ENCODE data around the gene CMTR1. TPM values are rescaled to one million over a fixed set of nuclear protein-coding genes. Genes with fewer than 3 reads are reported as not detected.

CMTR1 gene
- total RNA-seq, 1 experiment from 2014 or later, result 28.7 TPM

DNA sequence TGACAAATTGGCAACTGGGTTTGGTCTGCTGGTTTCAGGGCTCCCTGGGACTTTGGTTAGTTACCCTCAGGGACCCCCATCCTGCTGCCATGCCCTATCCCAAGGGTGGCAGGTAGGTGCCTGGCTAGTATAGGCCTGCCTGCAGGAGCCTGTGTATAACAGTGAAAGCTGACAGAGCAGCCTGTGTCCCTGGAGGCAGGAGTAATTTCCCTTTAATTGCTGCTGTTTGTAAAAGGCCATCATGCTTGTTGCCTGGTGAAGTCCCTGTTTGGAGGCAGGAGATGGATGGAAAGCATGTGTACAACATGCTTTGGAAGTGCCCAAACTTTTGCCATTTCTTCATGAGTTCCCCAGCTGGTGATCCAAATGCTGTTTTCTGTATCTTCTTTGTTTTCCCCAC is 30.1 kb downstream of the CMTR1 start:
- no peak for ATAC-seq
- no peak overlapping the region for H3K27ac ChIP-seq (ENCODE audit: low read depth, low read length)
- no peaks in the 10 kb centered on the region for H3K4me1 ChIP-seq (ENCODE audit: control insufficient read depth in 1 of 2, insufficient read depth in 2 of 2, low read length in 2 of 2)
- intact Hi-C loops (cut with micrococcal nuclease), result no loop called here
- CTCF ChIA-PET, result no interaction called here
- H3K27me3 ChIP-seq (ENCODE audit: insufficient read depth, low read length), result no peaks in the 10 kb centered on the region
- no peaks in the 10 kb centered on the region for H3K9me2 ChIP-seq (ENCODE audit: insufficient read depth)
- RAD21 ChIA-PET (ENCODE audit: low non-redundant PET in 1 of 2, low total read pairs in 2 of 2, uncharacterized antibody in 2 of 2, unreplicated experiment in 2 of 2), result no interaction called here
- POLR2A ChIA-PET, result no interaction called here
- no peak for DNase-seq (ENCODE audit: low read depth, low spot score)
- H4K20me1 ChIP-seq (ENCODE audit: insufficient read depth), result no peaks in the 10 kb centered on the region
- H3K9ac ChIP-seq (ENCODE audit: low read length), result no peak overlapping the region
- no peak for TF ChIP-seq EGR1 (IDR thresholded peaks at IDR 0.05; ENCODE audit: low read depth)
- no peak for TF ChIP-seq EZH2phosphoT487 (IDR thresholded peaks at IDR 0.05; ENCODE audit: borderline replicate concordance)
- no peak for TF ChIP-seq CEBPB (IDR thresholded peaks at IDR 0.05; ENCODE audit: low read depth)
- no peak for TF ChIP-seq RAD21 (IDR thresholded peaks at IDR 0.05; ENCODE audit: low read depth)
- no peak for TF ChIP-seq POLR2AphosphoS5 (IDR thresholded peaks at IDR 0.05; ENCODE audit: low read depth, low read length)
- TF ChIP-seq, protein P1, sequence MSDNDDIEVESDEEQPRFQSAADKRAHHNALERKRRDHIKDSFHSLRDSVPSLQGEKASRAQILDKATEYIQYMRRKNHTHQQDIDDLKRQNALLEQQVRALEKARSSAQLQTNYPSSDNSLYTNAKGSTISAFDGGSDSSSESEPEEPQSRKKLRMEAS (IDR thresholded peaks at IDR 0.05), result no peak
- no peak for TF ChIP-seq SP1 (IDR thresholded peaks at IDR 0.05; ENCODE audit: low read depth)
- no peak overlapping the region for H3K4me2 ChIP-seq (ENCODE audit: low read length)
- peaks cover 22 to 30% of the 10 kb centered on the region in 2 experiments for H3K36me3 ChIP-seq (ENCODE audit: control insufficient read depth in 1 of 2, insufficient read depth in 2 of 2, low read length in 2 of 2)
- H3K9me3 ChIP-seq (ENCODE audit: control insufficient read depth in 1 of 2, insufficient read depth in 1 of 2, low read depth in 1 of 2, low read length in 2 of 2), result peaks cover 0 to 5% of the 10 kb centered on the region in 2 experiments; a peak in 1 of 4 replicates
- H2AFZ ChIP-seq (ENCODE audit: low read depth, low read length, poor library complexity, severe bottlenecking), result no peak overlapping the region
- no peak overlapping the region for H3K4me3 ChIP-seq (replicated peaks in 1 of 2; ENCODE audit: low read depth in 1 of 2, low read length in 2 of 2)
- no TSS peak for BruUV-seq (replicated peaks)
- no peaks in the 10 kb centered on the region for H3K79me2 ChIP-seq (ENCODE audit: insufficient read depth, low read length)

DNA sequence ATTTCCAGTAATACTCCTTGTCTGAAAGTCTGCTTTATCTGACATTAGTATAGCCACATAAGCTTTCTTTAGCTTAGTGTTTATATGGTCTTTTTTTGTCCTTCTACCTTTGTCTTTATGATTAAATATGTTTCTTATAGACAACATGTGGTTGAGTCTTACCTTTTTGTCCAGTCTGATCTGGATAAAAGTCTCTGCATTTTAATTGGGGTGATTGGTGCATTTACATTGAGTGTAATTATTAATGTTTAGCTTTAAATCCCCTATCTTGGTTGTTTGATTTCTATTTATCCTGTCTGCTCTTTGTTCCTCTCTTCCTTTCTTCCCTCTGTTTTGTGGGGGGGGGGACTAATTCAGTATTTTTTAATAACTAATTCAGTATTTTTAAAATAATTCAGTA is 34.7 kb downstream of the CMTR1 start:
- H3K9me3 ChIP-seq (ENCODE audit: control insufficient read depth in 1 of 2, insufficient read depth in 1 of 2, low read depth in 1 of 2, low read length in 2 of 2), result peaks cover 0 to 5% of the 10 kb centered on the region in 2 experiments; a peak in 1 of 4 replicates
- CTCF ChIA-PET, result no interaction called here
- no peaks in the 10 kb centered on the region for H3K79me2 ChIP-seq (ENCODE audit: insufficient read depth, low read length)
- no peak overlapping the region for H2AFZ ChIP-seq (ENCODE audit: low read depth, low read length, poor library complexity, severe bottlenecking)
- H4K20me1 ChIP-seq (ENCODE audit: insufficient read depth), result no peaks in the 10 kb centered on the region
- no peak for TF ChIP-seq ELF1 (IDR thresholded peaks at IDR 0.05; ENCODE audit: borderline replicate concordance, low read depth)
- TF ChIP-seq, protein P2, sequence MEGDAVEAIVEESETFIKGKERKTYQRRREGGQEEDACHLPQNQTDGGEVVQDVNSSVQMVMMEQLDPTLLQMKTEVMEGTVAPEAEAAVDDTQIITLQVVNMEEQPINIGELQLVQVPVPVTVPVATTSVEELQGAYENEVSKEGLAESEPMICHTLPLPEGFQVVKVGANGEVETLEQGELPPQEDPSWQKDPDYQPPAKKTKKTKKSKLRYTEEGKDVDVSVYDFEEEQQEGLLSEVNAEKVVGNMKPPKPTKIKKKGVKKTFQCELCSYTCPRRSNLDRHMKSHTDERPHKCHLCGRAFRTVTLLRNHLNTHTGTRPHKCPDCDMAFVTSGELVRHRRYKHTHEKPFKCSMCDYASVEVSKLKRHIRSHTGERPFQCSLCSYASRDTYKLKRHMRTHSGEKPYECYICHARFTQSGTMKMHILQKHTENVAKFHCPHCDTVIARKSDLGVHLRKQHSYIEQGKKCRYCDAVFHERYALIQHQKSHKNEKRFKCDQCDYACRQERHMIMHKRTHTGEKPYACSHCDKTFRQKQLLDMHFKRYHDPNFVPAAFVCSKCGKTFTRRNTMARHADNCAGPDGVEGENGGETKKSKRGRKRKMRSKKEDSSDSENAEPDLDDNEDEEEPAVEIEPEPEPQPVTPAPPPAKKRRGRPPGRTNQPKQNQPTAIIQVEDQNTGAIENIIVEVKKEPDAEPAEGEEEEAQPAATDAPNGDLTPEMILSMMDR (IDR thresholded peaks at IDR 0.05 in 2 of 3, conservative IDR thresholded peaks at IDR 0.05 in 1 of 3; ENCODE audit: borderline replicate concordance in 1 of 3, insufficient read depth in 1 of 3, low read depth in 2 of 3, low read length in 2 of 3), result no peak
- TF ChIP-seq, protein P3, sequence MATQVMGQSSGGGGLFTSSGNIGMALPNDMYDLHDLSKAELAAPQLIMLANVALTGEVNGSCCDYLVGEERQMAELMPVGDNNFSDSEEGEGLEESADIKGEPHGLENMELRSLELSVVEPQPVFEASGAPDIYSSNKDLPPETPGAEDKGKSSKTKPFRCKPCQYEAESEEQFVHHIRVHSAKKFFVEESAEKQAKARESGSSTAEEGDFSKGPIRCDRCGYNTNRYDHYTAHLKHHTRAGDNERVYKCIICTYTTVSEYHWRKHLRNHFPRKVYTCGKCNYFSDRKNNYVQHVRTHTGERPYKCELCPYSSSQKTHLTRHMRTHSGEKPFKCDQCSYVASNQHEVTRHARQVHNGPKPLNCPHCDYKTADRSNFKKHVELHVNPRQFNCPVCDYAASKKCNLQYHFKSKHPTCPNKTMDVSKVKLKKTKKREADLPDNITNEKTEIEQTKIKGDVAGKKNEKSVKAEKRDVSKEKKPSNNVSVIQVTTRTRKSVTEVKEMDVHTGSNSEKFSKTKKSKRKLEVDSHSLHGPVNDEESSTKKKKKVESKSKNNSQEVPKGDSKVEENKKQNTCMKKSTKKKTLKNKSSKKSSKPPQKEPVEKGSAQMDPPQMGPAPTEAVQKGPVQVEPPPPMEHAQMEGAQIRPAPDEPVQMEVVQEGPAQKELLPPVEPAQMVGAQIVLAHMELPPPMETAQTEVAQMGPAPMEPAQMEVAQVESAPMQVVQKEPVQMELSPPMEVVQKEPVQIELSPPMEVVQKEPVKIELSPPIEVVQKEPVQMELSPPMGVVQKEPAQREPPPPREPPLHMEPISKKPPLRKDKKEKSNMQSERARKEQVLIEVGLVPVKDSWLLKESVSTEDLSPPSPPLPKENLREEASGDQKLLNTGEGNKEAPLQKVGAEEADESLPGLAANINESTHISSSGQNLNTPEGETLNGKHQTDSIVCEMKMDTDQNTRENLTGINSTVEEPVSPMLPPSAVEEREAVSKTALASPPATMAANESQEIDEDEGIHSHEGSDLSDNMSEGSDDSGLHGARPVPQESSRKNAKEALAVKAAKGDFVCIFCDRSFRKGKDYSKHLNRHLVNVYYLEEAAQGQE (IDR thresholded peaks at IDR 0.05; ENCODE audit: low read depth), result no peak
- TF ChIP-seq TCF7L2 (IDR thresholded peaks at IDR 0.05; ENCODE audit: borderline replicate concordance, extremely low read depth, insufficient read depth, insufficient read length), result no peak
- TF ChIP-seq EZH2phosphoT487 (IDR thresholded peaks at IDR 0.05; ENCODE audit: borderline replicate concordance), result no peak
- no peak for TF ChIP-seq CEBPB (IDR thresholded peaks at IDR 0.05; ENCODE audit: low read depth)
- TF ChIP-seq RAD21 (IDR thresholded peaks at IDR 0.05; ENCODE audit: low read depth), result no peak
- TF ChIP-seq, protein P4, sequence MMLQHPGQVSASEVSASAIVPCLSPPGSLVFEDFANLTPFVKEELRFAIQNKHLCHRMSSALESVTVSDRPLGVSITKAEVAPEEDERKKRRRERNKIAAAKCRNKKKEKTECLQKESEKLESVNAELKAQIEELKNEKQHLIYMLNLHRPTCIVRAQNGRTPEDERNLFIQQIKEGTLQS (IDR thresholded peaks at IDR 0.05), result no peak
- TF ChIP-seq, protein P1 (IDR thresholded peaks at IDR 0.05), result no peak
- no peak for TF ChIP-seq POLR2A (IDR thresholded peaks at IDR 0.05; ENCODE audit: borderline replicate concordance, extremely low read depth, insufficient read depth, insufficient read length)
- intact Hi-C loops (cut with micrococcal nuclease), result no loop called here
- H3K27ac ChIP-seq (ENCODE audit: low read depth, low read length), result no peak overlapping the region
- no peaks in the 10 kb centered on the region for H3K9me2 ChIP-seq (ENCODE audit: insufficient read depth)
- H3K27me3 ChIP-seq (ENCODE audit: insufficient read depth, low read length), result no peaks in the 10 kb centered on the region
- RAD21 ChIA-PET (ENCODE audit: low non-redundant PET in 1 of 2, low total read pairs in 2 of 2, uncharacterized antibody in 2 of 2, unreplicated experiment in 2 of 2), result no interaction called here
- DNase-seq (ENCODE audit: low read depth, low spot score) (no peak), ATAC-seq (no peak)
- no peak overlapping the region for H3K4me2 ChIP-seq (ENCODE audit: low read length)
- H3K9ac ChIP-seq (ENCODE audit: low read length), result no peak overlapping the region
- no peaks in the 10 kb centered on the region for H3K4me1 ChIP-seq (ENCODE audit: control insufficient read depth in 1 of 2, insufficient read depth in 2 of 2, low read length in 2 of 2)
- peaks cover 7 to 24% of the 10 kb centered on the region in 2 experiments; a peak in 3 of 4 replicates for H3K36me3 ChIP-seq (ENCODE audit: control insufficient read depth in 1 of 2, insufficient read depth in 2 of 2, low read length in 2 of 2)
- no TSS peak for BruUV-seq (replicated peaks)
- H3K4me3 ChIP-seq (replicated peaks in 1 of 2; ENCODE audit: low read depth in 1 of 2, low read length in 2 of 2), result no peak overlapping the region
- POLR2A ChIA-PET, result no interaction called here

All from HCT116 (cell line).